NCI-H774 (cell line): ENCODE results near the gene CSN1S1.
"Not testable (repeated sequence)": the region's sequence is repeated elsewhere in the genome, so short reads cannot be mapped to it uniquely, and the experiment has no call there.

Experiments used
- DNase-seq: peaks from one replicate; lab custom pipeline; 2025; lab: John Stamatoyannopoulos, UW

The CSN1S1 gene, protein sequence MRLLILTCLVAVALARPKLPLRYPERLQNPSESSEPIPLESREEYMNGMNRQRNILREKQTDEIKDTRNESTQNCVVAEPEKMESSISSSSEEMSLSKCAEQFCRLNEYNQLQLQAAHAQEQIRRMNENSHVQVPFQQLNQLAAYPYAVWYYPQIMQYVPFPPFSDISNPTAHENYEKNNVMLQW

DNA sequence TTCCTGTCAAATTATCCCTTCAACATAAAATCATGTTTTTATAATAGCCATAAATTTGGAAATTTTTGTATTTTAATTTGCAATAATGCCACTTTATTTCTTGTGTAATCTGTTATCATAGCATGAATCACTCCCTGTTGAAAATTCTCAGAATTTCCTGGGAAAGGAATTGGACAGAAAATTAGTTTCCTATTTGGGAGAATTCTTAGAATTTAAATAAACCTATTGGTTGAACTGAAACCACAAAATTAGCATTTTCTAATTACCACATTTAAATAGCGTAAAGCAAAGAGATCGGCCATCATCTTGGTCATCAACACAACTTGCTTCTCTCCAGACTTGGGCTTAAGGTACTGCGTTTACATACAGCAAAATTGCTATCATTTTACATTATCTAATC lies at the start of gene CSN1S1:
Gene CSN1S1, plus strand, starts transcription at position 301 of the 400 bp plus-strand sequence. CDS start 1,488 bp downstream, outside the sequence.
- DNase-seq: no peak

DNA sequence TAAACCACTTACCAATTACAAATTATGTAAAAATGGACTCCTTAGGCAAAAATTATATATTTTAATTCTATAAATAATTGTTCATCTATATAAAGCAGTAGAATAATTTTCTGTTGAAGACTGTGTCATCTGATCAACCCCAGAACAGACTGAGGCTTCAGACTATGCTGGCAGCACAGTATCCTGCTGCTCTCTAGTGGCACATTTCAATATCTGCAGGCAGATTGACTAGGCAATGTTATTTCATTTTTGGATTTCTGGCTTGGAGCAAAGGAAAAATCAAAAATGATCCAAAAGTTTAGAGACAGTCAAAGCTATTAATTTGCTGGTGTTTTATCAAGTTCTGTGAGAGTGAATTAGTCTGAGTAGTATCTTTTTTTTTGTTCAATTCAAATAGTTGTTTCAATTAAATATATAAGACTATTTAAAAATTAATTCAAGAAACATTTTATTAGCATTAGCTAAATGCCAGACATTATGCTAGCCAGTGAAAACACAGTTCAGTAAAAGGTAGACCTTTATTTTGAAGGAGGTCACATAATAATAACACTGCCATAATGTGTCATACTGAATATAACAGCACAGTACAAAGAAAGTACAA lies 49.6 kb upstream of the CSN1S1 start:
- DNase-seq: peak; percentile 2

DNA sequence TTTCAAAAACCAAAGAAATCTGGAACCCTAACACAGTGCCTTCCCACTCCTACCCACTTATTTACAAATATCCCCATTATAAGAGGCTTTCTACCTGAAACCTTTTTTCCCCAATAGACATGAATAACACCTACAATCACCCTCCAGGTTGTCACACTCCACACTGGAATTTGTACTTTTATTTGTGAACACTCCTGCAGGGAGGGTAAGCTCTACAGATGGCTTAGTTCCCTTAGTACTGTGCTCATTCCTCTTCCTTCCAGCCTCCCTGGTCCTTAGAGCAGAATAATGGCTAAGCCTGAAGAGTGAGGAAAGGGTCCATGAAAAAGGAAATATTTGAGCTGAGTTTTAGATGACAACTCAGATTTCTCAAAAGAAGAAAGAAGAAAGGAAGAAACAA lies 48.7 kb upstream of the CSN1S1 start:
- DNase-seq: no peak

DNA sequence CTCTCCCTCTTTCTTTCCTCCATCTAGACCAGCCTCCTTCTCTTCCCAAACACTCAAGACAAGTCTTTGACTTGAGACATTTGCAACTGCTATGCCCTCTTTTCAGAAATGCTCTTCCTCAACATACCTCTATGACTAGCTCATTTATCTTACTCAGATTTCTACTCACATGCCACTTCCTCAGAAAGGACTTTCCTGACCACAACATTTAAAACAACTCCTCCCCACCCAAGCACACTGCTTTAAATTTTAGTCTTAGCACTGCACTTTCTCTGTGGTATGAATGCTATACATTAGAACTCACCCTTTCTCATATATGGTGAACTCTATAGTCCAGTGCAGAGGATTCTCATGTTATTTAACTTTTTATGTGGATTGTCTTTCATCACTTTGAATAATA lies 42.5 kb upstream of the CSN1S1 start:
- no peak for DNase-seq

DNA sequence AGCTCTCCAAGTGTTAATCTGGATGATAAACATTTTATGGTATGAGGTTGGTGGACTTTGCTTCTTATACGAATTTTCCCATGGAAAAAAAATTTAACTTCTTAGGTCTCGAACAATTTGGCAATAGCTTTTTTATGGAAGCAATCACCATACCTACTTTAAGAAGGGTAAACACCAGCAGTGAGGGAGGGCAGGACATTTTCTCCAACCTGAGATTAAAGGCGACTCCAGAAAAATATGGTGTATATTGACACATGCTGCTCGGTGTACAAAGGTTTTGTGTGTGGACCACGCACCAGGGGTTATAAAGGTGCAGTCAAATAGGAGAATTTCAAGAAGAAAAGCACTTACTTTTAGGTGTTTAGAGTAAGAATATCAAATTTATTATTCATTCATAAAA lies 36.7 kb upstream of the CSN1S1 start:
- DNase-seq: no peak

DNA sequence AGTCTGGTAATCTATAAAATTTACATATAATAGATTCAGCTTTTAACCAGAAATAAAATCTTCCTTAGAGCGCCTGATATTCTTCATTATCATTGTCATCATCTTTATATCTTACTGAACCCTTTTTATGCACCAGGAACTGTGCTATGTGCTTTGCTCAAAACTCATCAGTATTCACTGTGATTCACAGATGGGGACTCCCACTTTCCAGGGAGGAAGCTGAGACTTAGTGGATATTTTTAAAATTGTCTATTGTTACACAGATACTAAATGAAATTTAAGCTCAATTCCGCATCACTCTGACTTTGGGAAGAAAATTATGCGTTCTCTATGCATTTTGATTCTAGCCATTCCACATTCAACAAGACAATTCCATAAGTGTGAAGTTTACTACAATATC lies 36.1 kb upstream of the CSN1S1 start:
- DNase-seq: no peak

DNA sequence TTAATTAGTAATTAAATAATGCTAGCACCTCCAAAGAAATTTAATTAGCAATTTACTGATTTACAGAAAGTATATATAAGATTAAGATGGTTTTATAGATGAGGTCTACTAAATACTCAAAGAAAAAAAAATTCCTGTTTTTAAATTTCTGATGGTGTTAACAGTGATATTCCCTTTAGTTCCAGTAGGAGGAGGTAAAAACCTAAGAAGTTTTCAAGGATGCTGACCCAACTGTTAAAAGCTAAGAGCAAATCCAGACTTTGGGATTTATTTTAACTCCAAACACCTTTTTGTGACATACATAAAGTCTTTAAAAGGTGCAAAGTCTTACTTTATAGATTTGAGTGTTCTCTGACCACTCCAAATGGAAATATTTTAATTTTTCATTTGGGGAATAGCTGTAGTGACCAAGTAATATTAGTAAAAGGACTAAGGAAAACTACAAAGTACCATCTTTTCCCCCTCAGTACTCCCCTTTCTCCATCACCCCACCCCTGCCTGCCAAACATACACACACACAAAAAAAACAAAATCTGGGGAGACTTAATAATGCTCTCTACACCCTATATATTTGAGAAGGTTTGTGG lies 34.2 kb upstream of the CSN1S1 start:
- DNase-seq: no peak

DNA sequence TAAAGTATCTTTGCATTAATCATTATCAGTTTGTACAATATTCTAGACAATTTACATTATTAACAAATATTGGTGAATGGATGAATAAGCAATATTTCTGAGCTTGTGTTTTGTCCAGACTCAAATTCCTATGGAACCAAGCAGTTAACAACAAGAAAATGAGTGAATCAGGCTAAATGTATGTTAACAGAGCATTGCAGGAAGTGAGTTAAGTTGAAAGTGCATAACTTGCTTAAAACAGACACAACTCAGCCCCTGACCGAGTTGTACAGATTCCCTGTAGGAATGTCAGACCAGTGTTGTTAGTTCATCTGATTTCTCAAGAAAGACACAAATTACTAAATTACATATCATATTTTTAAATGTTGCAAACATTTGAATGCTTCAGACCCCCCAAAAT lies 23.7 kb upstream of the CSN1S1 start:
- no peak for DNase-seq

DNA sequence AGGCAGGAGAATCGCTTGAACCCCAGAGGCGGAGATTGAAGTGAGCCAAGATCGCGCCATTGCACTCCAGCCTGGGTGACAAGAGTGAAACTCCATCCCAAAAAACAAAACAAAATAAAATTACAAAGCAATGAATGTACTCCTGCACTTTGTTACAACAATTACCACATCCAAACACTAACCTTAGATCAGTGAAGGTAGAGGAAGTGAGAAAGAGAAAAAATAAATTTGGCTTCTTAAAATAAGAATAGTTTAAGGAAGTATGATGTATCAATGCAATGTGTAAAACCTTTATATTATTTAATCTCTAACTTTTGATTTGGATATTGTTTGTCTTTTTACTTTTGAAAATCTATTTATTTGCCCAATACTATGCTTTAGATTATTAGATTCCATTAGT lies 21.7 kb upstream of the CSN1S1 start:
- no peak for DNase-seq

DNA sequence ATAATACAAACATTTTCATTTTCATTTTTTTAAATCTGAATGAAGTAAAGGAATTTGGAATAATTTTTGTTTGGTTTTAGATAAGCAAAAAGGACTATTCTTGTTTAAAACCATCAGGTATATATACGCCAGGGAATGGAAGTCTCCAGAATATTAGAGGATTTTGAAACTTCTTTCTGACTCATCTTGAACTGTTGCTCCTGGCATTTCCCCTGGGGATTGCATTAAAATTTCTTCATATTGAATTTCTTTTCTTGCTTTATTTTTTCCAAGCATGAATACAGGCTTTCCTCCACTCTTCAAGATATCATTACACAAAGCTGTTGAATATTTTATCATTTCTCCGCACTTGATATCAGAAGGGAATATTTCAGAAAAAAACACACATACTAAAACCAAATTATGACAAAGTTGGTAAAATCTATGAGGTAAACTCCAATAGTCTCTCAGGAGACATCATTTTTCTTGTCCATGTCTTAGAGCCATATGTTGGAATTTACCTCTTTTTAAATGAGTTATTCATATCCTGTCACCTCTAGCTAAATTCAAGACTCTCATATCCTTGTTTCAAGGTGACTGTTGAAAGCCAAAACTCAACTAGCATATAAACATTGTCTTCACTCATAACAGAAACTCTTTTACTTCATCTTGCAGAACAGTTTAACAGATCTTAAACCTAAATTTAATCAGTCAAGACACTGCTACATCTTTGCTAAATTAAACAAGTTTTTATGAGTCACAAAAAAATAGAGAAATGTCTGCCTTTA lies 20.7 kb upstream of the CSN1S1 start:
- DNase-seq: no peak

DNA sequence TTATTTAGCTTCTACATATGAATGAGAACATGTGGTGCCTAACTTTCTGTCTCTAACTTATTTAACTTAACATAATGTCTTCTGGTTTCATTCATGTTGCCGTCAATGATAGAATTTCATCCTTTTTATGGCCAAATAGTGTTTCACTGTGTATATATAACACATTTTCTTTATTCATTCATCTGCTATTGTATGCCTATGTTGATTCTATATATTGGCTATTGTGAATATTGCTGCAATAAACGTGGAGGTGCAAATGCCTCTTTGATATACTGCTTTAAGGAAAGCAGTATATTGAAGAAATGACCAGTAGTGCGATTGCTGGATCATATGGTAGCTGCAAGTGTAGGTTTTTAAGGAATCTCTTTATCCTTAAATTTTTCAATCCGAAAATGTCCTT lies 10.0 kb upstream of the CSN1S1 start:
- no peak for DNase-seq

DNA sequence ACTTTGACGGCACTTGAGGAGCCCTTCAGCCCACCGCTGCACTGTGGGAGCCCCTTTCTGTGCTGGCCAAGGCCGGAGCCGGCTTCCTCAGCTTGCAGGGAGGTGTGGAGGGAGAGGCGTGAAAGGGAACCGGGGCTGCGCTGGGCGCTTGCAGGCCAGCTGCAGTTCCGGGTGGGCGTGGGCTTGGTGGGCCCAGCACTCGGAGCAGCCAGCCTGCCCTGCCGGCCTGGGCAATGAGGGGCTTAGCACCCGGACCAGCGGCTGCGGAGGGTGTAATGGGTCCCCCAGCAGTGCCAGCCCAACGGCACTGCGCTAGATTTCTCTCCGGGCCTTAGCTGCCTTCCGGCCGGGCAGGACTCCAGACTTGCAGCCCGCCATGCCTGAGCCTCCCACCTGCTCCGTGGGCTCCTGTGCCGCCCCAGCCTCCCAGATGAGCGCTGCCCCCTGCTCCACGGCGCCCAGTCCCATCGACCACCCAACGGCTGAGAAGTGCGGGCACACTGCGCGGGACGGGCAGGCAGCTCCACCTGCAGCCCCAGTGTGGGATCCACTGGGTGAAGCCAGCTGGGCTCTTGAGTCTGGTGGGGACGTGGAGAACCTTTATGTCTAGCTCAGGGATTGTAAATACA lies 7.0 kb upstream of the CSN1S1 start:
- DNase-seq: not testable (repeated sequence)

DNA sequence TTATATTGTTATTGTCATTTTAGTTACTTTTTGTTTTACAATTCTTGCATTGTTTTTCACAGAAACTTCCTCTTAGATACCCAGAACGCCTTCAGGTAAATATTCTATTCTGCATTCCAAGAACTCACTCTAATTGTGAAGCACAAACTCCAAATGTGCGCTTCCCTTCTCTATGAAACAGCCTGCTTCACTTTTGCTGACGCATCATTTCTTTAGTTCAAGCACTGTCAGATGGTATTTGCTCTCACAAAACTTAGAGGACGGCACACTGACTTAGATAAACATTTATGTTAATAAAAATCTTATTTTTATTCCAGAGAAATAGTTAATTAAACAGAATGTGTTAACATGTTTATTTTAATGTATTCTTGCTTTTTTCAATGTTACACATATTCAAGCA lies 3.3 kb downstream of the CSN1S1 start:
- no peak for DNase-seq

DNA sequence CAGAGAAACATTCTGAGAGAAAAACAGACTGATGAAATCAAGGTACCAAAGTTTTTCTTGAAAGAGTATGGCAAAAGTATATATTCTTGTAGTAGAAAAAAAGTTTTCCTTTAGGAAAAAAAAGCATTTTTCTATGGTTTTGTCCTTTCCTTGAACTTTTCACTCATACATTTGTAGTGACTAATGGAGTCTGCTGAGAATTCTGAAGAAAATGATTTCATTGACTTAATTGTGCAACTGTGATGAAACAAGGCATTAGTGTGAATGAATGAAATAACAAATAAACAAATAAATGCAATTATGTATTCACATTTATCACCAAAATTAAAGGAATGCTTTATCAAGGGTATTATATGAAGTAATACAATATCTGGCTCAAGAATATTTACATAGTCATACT lies 5.7 kb downstream of the CSN1S1 start:
- DNase-seq: no peak

DNA sequence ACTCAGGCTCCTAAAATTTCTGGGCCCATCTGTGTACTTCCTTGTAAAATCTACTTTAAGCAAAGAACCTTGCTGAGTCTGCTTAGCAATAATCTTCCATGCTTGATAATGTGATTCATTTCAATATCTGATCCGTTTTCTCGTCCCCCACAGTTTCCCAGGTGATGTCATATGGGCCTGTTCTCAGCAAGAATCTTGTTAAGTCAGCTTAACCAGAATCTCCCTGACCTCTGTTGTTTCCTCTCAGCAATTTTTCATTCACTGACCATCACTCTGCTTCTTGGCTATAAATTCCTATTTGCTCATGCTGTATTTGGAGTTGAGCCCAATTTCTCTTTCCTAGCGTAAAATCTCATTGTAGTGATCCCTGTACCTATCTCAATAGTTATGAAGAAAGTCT lies 20.7 kb downstream of the CSN1S1 start:
- DNase-seq: no peak

DNA sequence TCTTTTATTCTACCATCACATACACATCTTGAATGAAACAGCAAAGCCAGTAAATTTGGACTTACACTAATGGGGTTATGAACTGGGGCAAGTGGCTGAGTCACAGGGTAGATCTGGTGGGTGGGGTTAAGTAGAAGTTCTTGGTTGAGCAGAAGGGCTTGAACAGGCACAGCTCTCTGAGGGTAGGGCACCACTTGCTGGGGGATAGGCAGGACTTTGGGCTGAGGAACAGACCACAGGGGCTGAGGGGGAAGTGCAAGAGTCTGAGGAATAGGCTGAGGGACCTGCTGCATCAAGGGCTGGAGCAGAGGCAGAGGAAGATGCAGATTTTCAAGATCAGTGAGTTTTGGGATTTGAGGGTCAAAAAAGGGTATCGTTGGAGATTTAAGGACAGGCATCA lies 26.3 kb downstream of the CSN1S1 start:
- no peak for DNase-seq

DNA sequence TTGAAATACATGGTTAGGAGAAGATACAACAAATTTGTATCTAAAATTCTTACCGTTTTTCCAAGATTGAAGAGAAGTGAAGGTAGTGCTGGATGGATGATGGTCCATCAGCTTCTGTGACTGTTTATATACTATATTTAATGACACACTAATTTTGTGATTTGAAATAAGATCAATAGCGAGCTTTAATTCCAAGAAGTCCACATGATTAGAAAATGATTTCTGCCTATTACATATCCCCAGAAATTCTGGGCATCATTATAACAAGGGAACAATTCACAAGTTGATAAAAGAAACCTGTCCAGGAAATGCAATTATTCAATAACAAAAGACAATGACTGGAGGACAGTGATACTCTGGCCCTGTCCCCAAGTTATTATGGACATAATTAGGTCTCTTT lies 34.8 kb downstream of the CSN1S1 start, which contains the start of gene CSN2:
Gene CSN2, minus strand, starts transcription at position 101 of the 400 bp plus-strand sequence. CDS start 4,733 bp downstream, outside the sequence.
- no peak for DNase-seq

DNA sequence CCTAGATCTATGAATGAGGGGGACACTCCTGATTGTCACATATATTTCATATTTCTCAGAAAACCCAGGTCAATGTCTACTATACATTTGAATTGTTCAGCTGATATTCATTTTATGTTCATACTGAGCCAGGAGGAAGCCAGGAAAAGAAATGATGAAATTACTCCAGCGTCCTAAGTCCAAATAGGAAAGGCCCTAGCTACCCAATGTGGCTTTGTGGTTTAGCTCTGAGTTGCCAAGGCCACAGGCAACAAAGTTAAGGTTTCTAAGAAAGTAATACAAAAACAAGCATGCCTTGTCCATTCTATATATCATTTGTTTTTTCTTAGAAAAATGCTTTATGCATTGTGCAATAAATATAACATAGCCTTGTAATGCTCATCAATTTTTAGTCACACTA lies 39.2 kb downstream of the CSN1S1 start:
- DNase-seq: no peak

DNA sequence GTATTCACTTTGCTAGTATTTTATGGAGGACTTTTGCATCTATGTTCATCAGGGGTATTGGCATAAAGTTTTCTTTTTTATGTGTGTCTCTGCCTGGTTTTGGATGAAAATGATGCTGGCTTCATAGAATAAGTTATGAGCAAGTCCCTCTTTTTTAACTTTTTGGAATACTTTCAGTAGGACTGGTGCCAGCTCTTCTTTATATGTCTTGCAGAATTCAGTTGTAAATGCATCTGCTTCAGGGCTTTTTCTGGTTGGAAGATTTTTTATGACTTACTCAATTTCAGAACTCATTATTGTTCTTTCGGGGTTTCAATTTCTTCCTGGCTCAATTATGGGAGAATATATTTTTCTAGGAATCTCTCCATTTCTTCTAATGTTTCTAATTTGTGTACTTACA lies 43.8 kb downstream of the CSN1S1 start:
- no peak for DNase-seq

DNA sequence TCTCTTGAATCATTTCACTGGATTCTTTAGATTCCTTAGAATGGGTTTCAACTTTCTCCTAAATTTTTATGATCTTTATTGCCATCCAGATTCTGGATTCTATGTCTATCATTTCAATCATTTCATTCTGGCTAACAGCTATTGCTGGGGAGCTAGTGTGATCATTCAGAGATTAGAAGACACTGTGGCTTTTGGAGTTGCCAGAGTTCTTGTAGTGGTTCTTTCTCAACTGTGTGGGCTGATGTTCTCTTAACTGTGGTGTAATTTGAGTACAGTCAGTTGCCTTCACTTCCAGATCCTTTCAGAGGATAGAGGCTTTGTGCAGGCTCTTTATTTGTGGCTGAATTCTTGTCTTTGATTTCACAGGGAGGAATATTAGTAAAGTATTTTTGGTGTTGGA lies 46.7 kb downstream of the CSN1S1 start:
- no peak for DNase-seq

DNA sequence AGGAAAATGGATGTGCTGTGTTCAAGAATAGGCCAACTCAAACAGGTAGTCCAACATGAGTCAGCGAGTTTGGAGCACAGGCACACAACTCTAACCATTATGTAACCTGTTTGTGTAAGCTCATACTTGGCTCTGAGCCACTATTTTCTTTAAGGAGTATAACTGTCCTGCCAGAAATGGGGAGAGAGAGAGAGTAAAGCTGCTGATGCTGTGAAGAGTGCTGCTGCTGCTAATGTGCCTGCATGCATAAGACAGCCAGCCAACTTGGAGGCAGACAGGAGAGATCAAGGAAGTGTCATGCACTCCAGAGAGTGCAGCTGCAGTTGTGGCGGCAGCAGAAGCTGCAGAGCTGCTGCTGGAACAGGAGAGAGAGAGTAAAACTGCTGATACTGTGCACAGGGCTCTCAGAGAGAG lies 53.2 kb downstream of the CSN1S1 start:
- peak; percentile 77 for DNase-seq

DNA sequence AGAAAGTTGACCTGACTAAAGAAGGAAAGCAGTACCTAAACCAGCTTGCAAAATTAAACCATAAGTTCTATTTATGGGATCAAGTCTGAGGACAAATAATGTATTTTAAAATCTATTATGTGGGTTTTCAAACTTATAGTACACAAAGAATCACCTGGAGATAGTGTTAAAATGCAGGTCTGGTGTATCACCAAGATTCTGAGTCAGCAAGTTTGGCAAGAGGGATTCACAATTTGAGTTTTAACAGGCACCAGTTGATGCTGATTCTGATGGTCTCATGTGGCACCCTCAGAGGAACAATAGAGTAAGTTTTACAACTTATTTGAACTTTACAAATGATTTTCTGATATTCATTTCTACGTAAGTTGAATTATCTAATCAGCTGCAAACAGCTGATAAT lies 55.8 kb downstream of the CSN1S1 start:
- no peak for DNase-seq

DNA sequence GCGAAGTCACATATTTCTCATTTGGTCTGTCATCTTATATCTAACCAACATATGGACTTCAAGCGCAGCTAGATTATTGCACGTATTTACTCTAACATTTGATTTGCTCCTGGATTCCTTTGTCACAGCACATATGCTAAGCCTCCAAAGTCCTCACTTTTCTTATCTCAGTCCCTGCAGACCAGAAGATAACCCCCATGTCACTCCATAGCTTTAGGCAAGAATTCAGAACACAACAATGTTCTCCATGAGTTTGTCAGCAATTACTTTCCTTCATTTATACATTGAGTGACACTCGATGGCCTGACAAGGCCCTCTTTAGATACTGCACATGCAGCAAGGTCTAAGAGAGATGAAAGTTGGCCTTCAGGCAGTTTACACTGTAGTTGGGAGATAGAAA lies 60.1 kb downstream of the CSN1S1 start:
- DNase-seq: no peak
